ENCODE results near the gene ZNF835.

- TF ChIP-seq CTCF (IDR thresholded peaks at IDR 0.05) (no peak), POLR2A (IDR thresholded peaks at IDR 0.05) (no peak)
These were observed 17.6 kb upstream of the ZNF835 start for GRCh38 chr19:56689198-56689597.
